Liver (tissue), 9 donors: ENCODE results near the gene PSMC3. TPM values are rescaled to one million over a fixed set of nuclear protein-coding genes. Genes with fewer than 3 reads are reported as not detected.

Source experiments
- DNase-seq: peaks from one replicate; pipeline ENCODE4 v3.0.0-alpha.2; 2017; ENCODE audit warnings: low spot score
- H3K27ac ChIP-seq, 2 donors: one replicate each; pipeline ENCODE4 v1.7.0; 2013; ENCODE audit warnings: inconsistent platforms in 2 of 2, low read length in 2 of 2, control low read depth in 1 of 2, low read depth in 1 of 2, mild to moderate bottlenecking in 1 of 2
- H3K27me3 ChIP-seq, 4 donors: one replicate each; pipeline versions ENCODE4 v1.6.1 to v1.7.0; 2013; ENCODE audit warnings: low read length in 3 of 4, inconsistent platforms in 1 of 4, mild to moderate bottlenecking in 1 of 4, moderate library complexity in 1 of 4; ENCODE audit not compliant: control insufficient read depth in 4 of 4, insufficient read depth in 4 of 4
- H3K36me3 ChIP-seq, 4 donors: one replicate each; pipeline versions ENCODE4 v1.6.1 to v1.7.0; 2013; ENCODE audit warnings: low read length in 3 of 4, mild to moderate bottlenecking in 3 of 4, low read depth in 1 of 4, moderate library complexity in 1 of 4; ENCODE audit not compliant: control insufficient read depth in 4 of 4, insufficient read depth in 3 of 4
- H3K4me1 ChIP-seq, 4 donors: one replicate each; pipeline versions ENCODE4 v1.6.1 to v1.7.0; 2013; ENCODE audit warnings: low read length in 3 of 4, mild to moderate bottlenecking in 3 of 4, moderate library complexity in 1 of 4; ENCODE audit not compliant: control insufficient read depth in 4 of 4, insufficient read depth in 4 of 4
- H3K4me3 ChIP-seq, 3 donors: one replicate each; pipeline versions ENCODE4 v1.6.1 to v1.7.0; 2013; ENCODE audit warnings: low read length in 3 of 3, control low read depth in 1 of 3, low read depth in 1 of 3, mild to moderate bottlenecking in 1 of 3
- H3K9ac ChIP-seq, 2 donors: one replicate each; pipeline ENCODE4 v1.7.0; 2013; ENCODE audit warnings: low read length in 2 of 2, mild to moderate bottlenecking in 2 of 2, moderate library complexity in 2 of 2, control low read depth in 1 of 2, low read depth in 1 of 2
- H3K9me3 ChIP-seq, 4 donors: one replicate each; pipeline versions ENCODE4 v1.6.1 to v1.7.0; 2013; ENCODE audit warnings: low read length in 3 of 4; ENCODE audit not compliant: control insufficient read depth in 4 of 4
- EGR1 ChIP-seq, 2 donors: IDR thresholded peaks; 2 replicates each; pipeline ENCODE4 v1.6.1; 2016 to 2018; ENCODE audit warnings: antibody characterized with exemption in 2 of 2, low read depth in 2 of 2
- FOXA1 ChIP-seq: IDR thresholded peaks from 2 replicates; pipeline ENCODE4 v1.6.1; 2016; ENCODE audit warnings: antibody characterized with exemption
- GABPA ChIP-seq, 2 donors: IDR thresholded peaks in 1 of 2; conservative IDR thresholded peaks in 1 of 2; 2 replicates each; pipeline ENCODE4 v1.6.1; 2016; ENCODE audit warnings: antibody characterized with exemption in 2 of 2, mild to moderate bottlenecking in 1 of 2, moderate library complexity in 1 of 2
- HNF4A ChIP-seq, 2 donors: conservative IDR thresholded peaks; 2 replicates each; pipeline ENCODE4 v1.6.1; 2016; ENCODE audit warnings: antibody characterized with exemption in 2 of 2, mild to moderate bottlenecking in 2 of 2
- HNF4G ChIP-seq: IDR thresholded peaks from 2 replicates; pipeline ENCODE4 v1.6.1; 2016; ENCODE audit warnings: antibody characterized with exemption
- JUND ChIP-seq, 2 donors: IDR thresholded peaks; 2 replicates each; pipeline ENCODE4 v1.6.1; 2016; ENCODE audit warnings: antibody characterized with exemption in 2 of 2
- NR2F2 ChIP-seq: IDR thresholded peaks from 2 replicates; pipeline ENCODE4 v1.6.1; 2016; ENCODE audit warnings: antibody characterized with exemption
- RAD21 ChIP-seq, 2 donors: IDR thresholded peaks; 2 replicates each; pipeline ENCODE4 v1.6.1; 2016; ENCODE audit warnings: antibody characterized with exemption in 2 of 2, mild to moderate bottlenecking in 2 of 2
- RXRA ChIP-seq, 2 donors: IDR thresholded peaks; 2 replicates each; pipeline ENCODE4 v1.6.1; 2017 to 2018; ENCODE audit warnings: antibody characterized with exemption in 2 of 2, mild to moderate bottlenecking in 1 of 2
- SP1 ChIP-seq: IDR thresholded peaks from 2 replicates; pipeline ENCODE4 v1.6.1; 2018; ENCODE audit warnings: antibody characterized with exemption, mild to moderate bottlenecking
- TAF1 ChIP-seq: conservative IDR thresholded peaks from 2 replicates; pipeline ENCODE4 v1.6.1; 2016; ENCODE audit warnings: antibody characterized with exemption, mild to moderate bottlenecking
- YY1 ChIP-seq: IDR thresholded peaks from 2 replicates; pipeline ENCODE4 v1.6.1; 2016; ENCODE audit warnings: antibody characterized with exemption, mild to moderate bottlenecking
- WGBS: extraction: QIAGEN DNeasy Blood & Tissue Kit; methylation state at CpG from one replicate; pipeline ENCODE4 v1.1.7; 2013; 5-methylcytosine and 5-hydroxymethylcytosine counted together
- polyA plus RNA-seq, 2 donors: library from polyadenylated mRNA; stranded (reverse) in 1 of 2; unstranded in 1 of 2; fragments of 200-250 nt in 1 of 2; fragments of >200 nt in 1 of 2; fragmentation: Nextera tagmentation in 1 of 2; extraction: Ambion mirVana in 1 of 2; gene quantifications; one replicate each; pipeline versions ENCODE4 v1.2.1 to v1.2.3, GENCODE V29; 2013 to 2015
- total RNA-seq, 2 donors: library from RNA; depleted of rRNA; stranded (reverse); fragments of >200 nt; gene quantifications; one replicate each; pipeline ENCODE4 v1.2.3, GENCODE V29; 2014
- TF ChIP-seq, protein P1 (sequence below): IDR thresholded peaks from 2 replicates; pipeline ENCODE4 v1.6.1; 2016; ENCODE audit warnings: antibody characterized with exemption
- TF ChIP-seq, protein P2 (sequence below): IDR thresholded peaks from 2 replicates; pipeline ENCODE4 v1.6.1; 2016; ENCODE audit warnings: antibody characterized with exemption
- TF ChIP-seq, protein P3 (sequence below): IDR thresholded peaks from 2 replicates; pipeline ENCODE4 v1.6.1; 2016; ENCODE audit warnings: antibody characterized with exemption, mild to moderate bottlenecking
- TF ChIP-seq, protein P4 (sequence below): IDR thresholded peaks from 2 replicates; pipeline ENCODE4 v1.6.1; 2016; ENCODE audit warnings: antibody characterized with exemption
- donor health status: healthy.
- donor health status: healthy.
- donor health status: healthy.
- donor health status: healthy.
- donor health status: healthy.

The PSMC3 gene
- total and polyA plus RNA-seq, 4 donors, result 58.0 to 110 (median 103) TPM

DNA sequence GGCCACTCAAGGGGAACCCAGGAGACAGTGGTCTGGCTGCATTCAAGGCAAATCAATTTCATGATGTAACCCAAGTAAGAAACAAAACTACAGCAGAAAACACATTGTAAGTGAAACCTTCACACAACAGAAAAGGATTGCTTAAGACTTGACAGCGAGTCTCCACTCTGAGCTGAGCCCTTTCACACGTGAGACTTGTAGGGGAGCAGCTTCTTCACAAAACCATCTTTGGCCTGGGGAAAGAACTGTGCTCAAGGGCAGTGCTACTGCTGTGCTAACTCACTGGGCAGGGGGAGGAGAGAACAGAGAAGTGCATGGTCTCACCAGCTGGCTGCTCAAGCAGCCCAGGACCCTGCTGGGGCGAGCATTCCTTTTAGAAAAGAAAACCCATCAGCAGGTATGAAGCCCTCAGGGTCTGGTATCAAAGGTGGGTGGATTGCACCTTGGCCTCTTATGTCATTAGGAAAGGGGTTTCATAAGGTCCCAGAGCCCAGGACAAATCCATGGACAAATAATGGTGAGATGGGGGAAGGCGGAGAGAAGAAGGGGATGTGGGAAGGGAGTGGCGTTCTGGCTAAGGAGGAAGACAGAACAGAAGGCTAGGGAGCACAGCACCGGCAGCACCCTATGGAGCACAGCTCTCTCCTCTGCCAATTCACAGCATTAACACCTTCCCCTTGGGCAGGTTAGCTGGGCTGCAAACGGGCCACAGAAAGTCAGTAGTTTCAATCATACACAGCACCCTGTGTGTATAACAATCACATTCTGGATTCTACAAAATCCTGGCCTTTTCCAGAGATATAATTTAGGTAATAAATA is 43.3 kb upstream of the PSMC3 start:
- no peak overlapping the region for H3K9ac ChIP-seq
- H3K4me1 ChIP-seq, result peaks cover 9 to 58% (median 48%) of the 10 kb centered on the region in 4 donors
- H3K9me3 ChIP-seq, result no peaks in the 10 kb centered on the region
- H3K27ac ChIP-seq, result peak overlapping the region in 1 of 2 donors; percentile 57
- TF ChIP-seq SP1 (peak; percentile 14), GABPA (IDR thresholded peaks at IDR 0.05 in 1 of 2, conservative IDR thresholded peaks at IDR 0.05 in 1 of 2) (no peak), JUND (IDR thresholded peaks at IDR 0.05) (no peak), RXRA (IDR thresholded peaks at IDR 0.05) (peak in 1 of 2 donors; percentile 21), HNF4G (no peak), HNF4A (conservative IDR thresholded peaks at IDR 0.05) (peak; percentile 47 to 60), FOXA1 (no peak), RAD21 (IDR thresholded peaks at IDR 0.05) (no peak), EGR1 (IDR thresholded peaks at IDR 0.05; ENCODE audit: low read depth in 2 of 2) (no peak), TAF1 (no peak)
- TF ChIP-seq, protein P1, sequence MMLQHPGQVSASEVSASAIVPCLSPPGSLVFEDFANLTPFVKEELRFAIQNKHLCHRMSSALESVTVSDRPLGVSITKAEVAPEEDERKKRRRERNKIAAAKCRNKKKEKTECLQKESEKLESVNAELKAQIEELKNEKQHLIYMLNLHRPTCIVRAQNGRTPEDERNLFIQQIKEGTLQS, result no peak
- TF ChIP-seq, protein P2, sequence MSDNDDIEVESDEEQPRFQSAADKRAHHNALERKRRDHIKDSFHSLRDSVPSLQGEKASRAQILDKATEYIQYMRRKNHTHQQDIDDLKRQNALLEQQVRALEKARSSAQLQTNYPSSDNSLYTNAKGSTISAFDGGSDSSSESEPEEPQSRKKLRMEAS, result no peak
- TF ChIP-seq, protein P3, sequence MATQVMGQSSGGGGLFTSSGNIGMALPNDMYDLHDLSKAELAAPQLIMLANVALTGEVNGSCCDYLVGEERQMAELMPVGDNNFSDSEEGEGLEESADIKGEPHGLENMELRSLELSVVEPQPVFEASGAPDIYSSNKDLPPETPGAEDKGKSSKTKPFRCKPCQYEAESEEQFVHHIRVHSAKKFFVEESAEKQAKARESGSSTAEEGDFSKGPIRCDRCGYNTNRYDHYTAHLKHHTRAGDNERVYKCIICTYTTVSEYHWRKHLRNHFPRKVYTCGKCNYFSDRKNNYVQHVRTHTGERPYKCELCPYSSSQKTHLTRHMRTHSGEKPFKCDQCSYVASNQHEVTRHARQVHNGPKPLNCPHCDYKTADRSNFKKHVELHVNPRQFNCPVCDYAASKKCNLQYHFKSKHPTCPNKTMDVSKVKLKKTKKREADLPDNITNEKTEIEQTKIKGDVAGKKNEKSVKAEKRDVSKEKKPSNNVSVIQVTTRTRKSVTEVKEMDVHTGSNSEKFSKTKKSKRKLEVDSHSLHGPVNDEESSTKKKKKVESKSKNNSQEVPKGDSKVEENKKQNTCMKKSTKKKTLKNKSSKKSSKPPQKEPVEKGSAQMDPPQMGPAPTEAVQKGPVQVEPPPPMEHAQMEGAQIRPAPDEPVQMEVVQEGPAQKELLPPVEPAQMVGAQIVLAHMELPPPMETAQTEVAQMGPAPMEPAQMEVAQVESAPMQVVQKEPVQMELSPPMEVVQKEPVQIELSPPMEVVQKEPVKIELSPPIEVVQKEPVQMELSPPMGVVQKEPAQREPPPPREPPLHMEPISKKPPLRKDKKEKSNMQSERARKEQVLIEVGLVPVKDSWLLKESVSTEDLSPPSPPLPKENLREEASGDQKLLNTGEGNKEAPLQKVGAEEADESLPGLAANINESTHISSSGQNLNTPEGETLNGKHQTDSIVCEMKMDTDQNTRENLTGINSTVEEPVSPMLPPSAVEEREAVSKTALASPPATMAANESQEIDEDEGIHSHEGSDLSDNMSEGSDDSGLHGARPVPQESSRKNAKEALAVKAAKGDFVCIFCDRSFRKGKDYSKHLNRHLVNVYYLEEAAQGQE, result no peak
- peaks cover 10 to 48% (median 46%) of the 10 kb centered on the region in 4 donors for H3K36me3 ChIP-seq
- no peak overlapping the region for H3K4me3 ChIP-seq
- H3K27me3 ChIP-seq, result no peaks in the 10 kb centered on the region
- no peak for DNase-seq
- WGBS, result 86% methylated on average over 7 of the region's 7 CpGs

DNA sequence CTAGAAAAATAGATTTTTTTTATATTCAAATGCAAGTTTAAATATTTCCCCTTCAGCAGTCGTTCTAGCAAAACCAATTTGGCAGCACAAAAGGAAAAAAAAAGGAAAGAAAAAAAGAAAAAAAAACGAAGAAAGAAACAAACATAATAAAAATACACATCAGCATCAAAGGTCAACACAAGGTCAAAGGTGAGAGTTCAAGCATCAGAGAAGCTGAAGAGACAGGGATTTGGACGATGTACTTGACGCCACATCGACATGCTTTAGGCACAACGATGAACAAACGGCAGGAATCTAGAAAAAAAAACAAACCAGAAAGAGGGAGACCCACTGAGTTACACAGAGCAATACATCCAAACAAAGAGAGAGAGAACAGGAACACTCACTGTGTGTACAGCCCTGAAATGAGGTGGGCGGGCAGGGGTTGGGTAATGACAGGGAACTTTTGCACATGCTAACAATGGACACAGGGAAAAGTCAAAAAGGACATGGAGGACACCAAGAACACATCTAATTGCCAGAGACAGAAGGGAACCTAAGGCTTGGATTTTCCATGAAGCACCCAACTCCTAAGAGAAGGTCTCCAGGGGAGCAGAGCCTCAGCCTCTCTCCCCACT is 42.5 kb upstream of the PSMC3 start:
- peaks cover 9 to 58% (median 48%) of the 10 kb centered on the region in 4 donors for H3K4me1 ChIP-seq
- H3K27me3 ChIP-seq, result no peaks in the 10 kb centered on the region
- DNase-seq, result no peak
- no peak overlapping the region for H3K9ac ChIP-seq
- H3K27ac ChIP-seq, result no peak overlapping the region
- no peak overlapping the region for H3K4me3 ChIP-seq
- H3K9me3 ChIP-seq, result no peaks in the 10 kb centered on the region
- TF ChIP-seq RAD21 (IDR thresholded peaks at IDR 0.05) (no peak), FOXA1 (no peak), JUND (IDR thresholded peaks at IDR 0.05) (no peak), SP1 (peak; percentile 8), EGR1 (IDR thresholded peaks at IDR 0.05; ENCODE audit: low read depth in 2 of 2) (peak in 1 of 2 donors; percentile 14), RXRA (IDR thresholded peaks at IDR 0.05) (peak; percentile 41 to 71), HNF4A (conservative IDR thresholded peaks at IDR 0.05) (peak; percentile 21 to 34), NR2F2 (peak; percentile 92), HNF4G (no peak), YY1 (peak; percentile 56)
- TF ChIP-seq, protein P3, result no peak
- TF ChIP-seq, protein P4, sequence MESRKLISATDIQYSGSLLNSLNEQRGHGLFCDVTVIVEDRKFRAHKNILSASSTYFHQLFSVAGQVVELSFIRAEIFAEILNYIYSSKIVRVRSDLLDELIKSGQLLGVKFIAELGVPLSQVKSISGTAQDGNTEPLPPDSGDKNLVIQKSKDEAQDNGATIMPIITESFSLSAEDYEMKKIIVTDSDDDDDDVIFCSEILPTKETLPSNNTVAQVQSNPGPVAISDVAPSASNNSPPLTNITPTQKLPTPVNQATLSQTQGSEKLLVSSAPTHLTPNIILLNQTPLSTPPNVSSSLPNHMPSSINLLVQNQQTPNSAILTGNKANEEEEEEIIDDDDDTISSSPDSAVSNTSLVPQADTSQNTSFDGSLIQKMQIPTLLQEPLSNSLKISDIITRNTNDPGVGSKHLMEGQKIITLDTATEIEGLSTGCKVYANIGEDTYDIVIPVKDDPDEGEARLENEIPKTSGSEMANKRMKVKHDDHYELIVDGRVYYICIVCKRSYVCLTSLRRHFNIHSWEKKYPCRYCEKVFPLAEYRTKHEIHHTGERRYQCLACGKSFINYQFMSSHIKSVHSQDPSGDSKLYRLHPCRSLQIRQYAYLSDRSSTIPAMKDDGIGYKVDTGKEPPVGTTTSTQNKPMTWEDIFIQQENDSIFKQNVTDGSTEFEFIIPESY, result no peak
- 42% methylated on average over 8 of the region's 8 CpGs for WGBS
- H3K36me3 ChIP-seq, result peaks cover 9 to 41% (median 40%) of the 10 kb centered on the region in 4 donors
